ENCODE measurements around the gene PRPSAP1.
A peak's percentile ranks its signal among the peaks of the same experiment; 100 is the strongest.
"Not testable (repeated sequence)": the region's sequence is repeated elsewhere in the genome, so short reads cannot be mapped to it uniquely, and the experiment has no call there.

The PRPSAP1 gene

DNA sequence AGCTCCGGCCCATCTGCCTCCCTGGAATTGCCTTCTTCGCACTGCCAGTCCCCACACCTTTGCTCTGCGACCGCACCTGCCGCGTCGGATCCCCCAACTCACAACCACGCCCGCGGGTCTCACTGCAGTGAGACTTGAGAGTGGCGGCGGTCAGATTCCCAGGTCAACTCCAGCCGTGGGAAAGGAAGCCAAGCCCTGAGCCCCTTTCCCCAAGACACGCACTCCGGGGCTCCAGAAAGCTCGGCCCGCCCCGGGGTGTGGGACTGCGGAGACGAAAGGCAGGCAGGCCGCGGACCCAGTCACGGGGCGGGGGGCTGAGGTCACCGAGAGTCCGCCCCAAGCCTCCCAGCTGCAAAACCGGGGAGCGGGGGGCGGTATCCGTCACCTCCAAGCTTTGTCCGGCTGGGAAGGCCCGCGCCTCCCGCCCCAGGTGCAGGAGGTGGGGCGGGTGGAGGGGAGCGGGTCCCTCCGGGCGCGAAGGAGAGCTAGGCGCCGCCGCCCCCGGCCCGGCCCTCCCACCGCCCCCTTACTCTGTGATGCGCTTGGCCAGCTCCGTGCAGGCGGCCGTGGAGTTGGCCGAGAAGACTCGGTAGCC, 615 bp downstream of the PRPSAP1 start:
- Histone ChIP-seq H3K4me3 (ENCODE audit: low read length) (peak overlapping the region; percentile 83), H3K27me3 (ENCODE audit: insufficient read depth, low read length) (peaks cover 4% of the 10 kb centered on the region; the same call in 1 of the 2 replicates), H3K9ac (ENCODE audit: low read depth, low read length) (peak overlapping the region; percentile 84; the same call in 1 of the 2 replicates), H3K27ac (ENCODE audit: low read length) (peak overlapping the region; percentile 84), H3K4me1 (ENCODE audit: insufficient read depth, low read length) (peaks cover 4% of the 10 kb centered on the region; the same call in 1 of the 2 replicates), H3K9me3 (ENCODE audit: insufficient read depth, low read depth, low read length) (no peaks in the 10 kb centered on the region), H3K36me3 (ENCODE audit: insufficient read depth, low read depth, low read length) (no peaks in the 10 kb centered on the region)

DNA sequence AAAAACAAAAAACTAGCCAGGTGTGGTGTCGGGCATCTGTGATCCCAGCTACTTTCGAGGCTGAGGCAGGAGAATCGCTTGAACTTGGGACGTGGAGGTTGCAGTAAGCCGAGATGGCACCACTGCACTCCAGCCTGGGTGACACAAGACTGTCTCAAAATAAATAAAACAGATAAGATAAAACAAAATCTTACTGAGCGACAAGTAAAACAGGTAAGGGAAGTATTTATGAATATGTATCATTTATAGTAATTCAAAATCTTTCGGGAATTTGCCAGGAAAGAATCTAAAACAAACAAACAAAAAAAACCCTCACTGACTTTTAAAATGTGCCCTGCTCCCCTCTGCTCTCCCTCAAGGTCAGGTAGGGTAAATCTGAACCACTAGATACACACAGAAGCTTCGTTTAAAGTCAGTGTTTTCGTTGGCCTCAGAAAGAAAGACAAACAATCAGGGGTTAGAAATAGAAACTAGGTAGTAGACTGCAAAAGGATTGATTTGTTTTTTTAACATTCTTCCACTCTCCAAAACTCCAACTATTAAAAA, 2.1 kb downstream of the PRPSAP1 start:
- Histone ChIP-seq H3K4me1 (ENCODE audit: insufficient read depth, low read length) (peaks cover 4% of the 10 kb centered on the region; the same call in 1 of the 2 replicates), H3K4me3 (ENCODE audit: low read length) (no peak overlapping the region), H3K9me3 (ENCODE audit: insufficient read depth, low read depth, low read length) (no peaks in the 10 kb centered on the region), H3K9ac (ENCODE audit: low read depth, low read length) (no peak overlapping the region), H3K27me3 (ENCODE audit: insufficient read depth, low read length) (peaks cover 4% of the 10 kb centered on the region; the same call in 1 of the 2 replicates), H3K36me3 (ENCODE audit: insufficient read depth, low read depth, low read length) (peaks cover 11% of the 10 kb centered on the region; the same call in 1 of the 2 replicates), H3K27ac (ENCODE audit: low read length) (no peak overlapping the region)

DNA sequence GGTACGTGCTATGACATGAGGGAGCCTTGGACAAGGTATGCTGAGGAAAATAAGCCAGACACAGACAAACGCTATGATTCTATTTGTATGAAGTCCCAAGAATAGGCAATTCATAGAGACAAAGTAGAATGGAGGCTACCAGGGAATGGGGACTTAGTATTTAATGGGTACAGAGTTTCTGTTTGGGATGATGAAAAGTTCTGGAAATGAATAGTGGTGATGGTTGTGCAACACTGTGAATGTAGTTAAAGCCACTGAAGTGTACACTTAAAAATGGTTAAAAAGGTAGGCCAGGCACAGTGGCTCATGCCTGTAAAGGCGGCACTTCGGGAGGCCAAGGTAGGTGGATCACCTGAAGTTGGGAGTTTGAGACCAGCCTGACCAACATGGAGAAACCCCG, 3.3 kb downstream of the PRPSAP1 start:
- H3K27me3 ChIP-seq (ENCODE audit: insufficient read depth, low read length), result peaks cover 4% of the 10 kb centered on the region; the same call in 1 of the 2 replicates
- H3K9me3 ChIP-seq (ENCODE audit: insufficient read depth, low read depth, low read length), result no peaks in the 10 kb centered on the region
- H3K9ac ChIP-seq (ENCODE audit: low read depth, low read length), result no peak overlapping the region
- no peak overlapping the region for H3K27ac ChIP-seq (ENCODE audit: low read length)
- peaks cover 22% of the 10 kb centered on the region for H3K36me3 ChIP-seq (ENCODE audit: insufficient read depth, low read depth, low read length)
- no peak overlapping the region for H3K4me3 ChIP-seq (ENCODE audit: low read length)
- H3K4me1 ChIP-seq (ENCODE audit: insufficient read depth, low read length), result peaks cover 4% of the 10 kb centered on the region; the same call in 1 of the 2 replicates

DNA sequence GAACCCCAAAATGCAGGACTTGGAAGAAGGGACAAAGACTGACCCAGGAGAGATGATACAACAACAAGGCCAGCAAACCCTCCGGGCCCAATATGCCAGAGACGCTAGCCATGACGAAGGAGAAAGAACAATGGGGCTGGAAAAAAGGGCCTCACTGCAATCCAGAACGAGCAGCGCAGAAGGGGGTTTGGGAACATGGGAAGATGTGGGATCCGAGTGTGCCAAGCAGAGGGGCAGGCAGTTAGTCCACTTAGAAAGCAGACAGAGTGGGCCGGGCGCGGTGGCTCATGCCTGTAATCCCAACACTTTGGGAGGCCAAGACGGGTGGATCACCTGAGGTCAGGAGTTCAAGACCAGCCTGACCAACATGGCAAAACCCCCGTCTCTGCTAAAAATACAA, 6.8 kb downstream of the PRPSAP1 start:
- peaks cover 42% of the 10 kb centered on the region for H3K36me3 ChIP-seq (ENCODE audit: insufficient read depth, low read depth, low read length)
- H3K4me3 ChIP-seq (ENCODE audit: low read length); H3K27me3 ChIP-seq (ENCODE audit: insufficient read depth, low read length); H3K27ac ChIP-seq (ENCODE audit: low read length); H3K4me1 ChIP-seq (ENCODE audit: insufficient read depth, low read length); H3K9ac ChIP-seq (ENCODE audit: low read depth, low read length); H3K9me3 ChIP-seq (ENCODE audit: insufficient read depth, low read depth, low read length): not testable (repeated sequence)

DNA sequence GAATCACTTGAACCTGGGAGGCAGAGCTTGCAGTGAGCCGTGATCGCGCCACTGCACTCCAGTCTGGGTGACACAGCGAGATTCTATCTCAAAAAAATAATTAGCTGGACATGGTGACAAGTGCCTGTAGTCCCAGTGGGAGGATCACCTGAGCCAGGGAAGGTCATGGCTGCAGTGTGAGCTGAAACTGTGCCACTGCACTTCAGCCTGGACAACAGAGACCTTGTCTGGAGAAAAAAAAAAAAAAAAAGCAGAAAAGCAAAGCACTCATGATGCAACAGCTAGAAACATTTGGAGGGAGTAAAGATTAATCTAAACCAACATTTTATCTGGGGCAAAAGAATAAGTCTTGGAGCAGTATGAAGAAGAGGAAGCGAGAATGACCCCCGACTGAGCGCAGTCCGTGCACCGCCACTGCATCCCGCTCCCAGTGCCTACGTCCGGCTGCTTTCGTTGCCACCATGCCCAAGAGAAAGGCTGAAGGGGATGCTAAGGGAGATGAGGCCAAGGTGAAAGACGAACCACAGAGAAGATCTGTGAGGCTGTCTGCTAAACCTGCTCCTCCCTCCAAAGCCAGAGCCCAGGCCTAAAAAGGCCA, 8.2 kb downstream of the PRPSAP1 start:
- Histone ChIP-seq H3K9ac (ENCODE audit: low read depth, low read length) (no peak overlapping the region), H3K27me3 (ENCODE audit: insufficient read depth, low read length) (no peaks in the 10 kb centered on the region), H3K27ac (ENCODE audit: low read length) (no peak overlapping the region), H3K9me3 (ENCODE audit: insufficient read depth, low read depth, low read length) (no peaks in the 10 kb centered on the region), H3K4me1 (ENCODE audit: insufficient read depth, low read length) (no peaks in the 10 kb centered on the region), H3K36me3 (ENCODE audit: insufficient read depth, low read depth, low read length) (peaks cover 48% of the 10 kb centered on the region), H3K4me3 (ENCODE audit: low read length) (no peak overlapping the region)

DNA sequence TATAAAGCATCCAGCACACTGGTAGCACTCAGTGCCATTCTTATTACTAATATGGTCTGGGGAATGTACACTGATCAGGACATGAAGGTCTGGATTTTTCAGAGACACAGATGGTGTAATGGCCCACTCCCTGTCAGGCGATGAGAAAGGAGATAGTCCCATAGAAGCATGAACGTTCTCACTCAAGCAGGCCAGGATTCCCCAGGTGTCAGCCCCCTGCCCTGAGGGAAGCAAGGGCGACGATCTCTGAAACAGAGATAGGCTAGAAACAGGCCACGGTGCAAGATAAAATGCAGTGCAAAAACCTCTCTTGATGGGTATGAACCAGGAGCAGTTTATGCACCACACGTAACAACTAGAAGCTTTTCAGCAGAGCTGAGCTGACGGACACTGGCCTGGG, 10.6 kb downstream of the PRPSAP1 start:
- no peak overlapping the region for H3K27ac ChIP-seq (ENCODE audit: low read length)
- peaks cover 51% of the 10 kb centered on the region for H3K36me3 ChIP-seq (ENCODE audit: insufficient read depth, low read depth, low read length)
- no peak overlapping the region for H3K4me3 ChIP-seq (ENCODE audit: low read length)
- H3K27me3 ChIP-seq (ENCODE audit: insufficient read depth, low read length), result no peaks in the 10 kb centered on the region
- H3K4me1 ChIP-seq (ENCODE audit: insufficient read depth, low read length), result no peaks in the 10 kb centered on the region
- H3K9me3 ChIP-seq (ENCODE audit: insufficient read depth, low read depth, low read length), result no peaks in the 10 kb centered on the region
- no peak overlapping the region for H3K9ac ChIP-seq (ENCODE audit: low read depth, low read length)

DNA sequence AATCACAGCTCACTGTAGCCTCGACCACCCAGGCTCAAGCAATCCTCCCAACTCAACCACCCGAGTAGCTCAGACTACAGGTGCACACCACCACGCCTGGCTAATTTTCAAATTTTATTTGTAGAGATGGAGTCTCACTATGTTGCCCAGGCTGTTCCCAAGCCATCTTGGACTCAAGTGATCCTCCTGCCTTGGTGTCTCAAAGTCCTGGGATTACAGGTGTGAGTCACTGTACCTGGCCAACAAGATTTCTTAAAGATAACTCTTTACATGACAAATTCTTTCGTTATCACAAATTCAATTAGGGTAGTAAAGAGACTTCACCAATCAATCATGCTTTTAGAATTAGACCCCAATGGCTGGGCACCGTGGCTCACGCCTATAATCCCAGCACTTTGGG, 12.4 kb downstream of the PRPSAP1 start:
- Histone ChIP-seq H3K9ac (ENCODE audit: low read depth, low read length) (no peak overlapping the region), H3K36me3 (ENCODE audit: insufficient read depth, low read depth, low read length) (peaks cover 38% of the 10 kb centered on the region), H3K4me1 (ENCODE audit: insufficient read depth, low read length) (no peaks in the 10 kb centered on the region)

DNA sequence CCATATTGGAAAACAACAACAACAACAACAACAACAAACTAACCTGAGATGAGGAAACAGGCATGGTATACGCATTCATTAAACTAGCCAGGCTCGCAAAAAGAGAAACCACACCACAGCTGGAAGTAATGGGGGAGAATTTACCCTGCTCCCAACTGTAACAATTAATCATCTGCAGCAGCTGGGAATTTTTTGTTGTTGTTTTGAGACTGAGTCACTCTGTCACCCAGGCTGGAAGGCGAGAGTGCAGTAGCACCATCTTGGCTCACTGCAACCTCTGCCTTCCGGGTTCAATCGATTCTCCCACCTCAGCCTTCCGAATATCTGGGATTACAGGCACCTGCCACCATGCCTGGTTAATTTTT, 16.3 kb downstream of the PRPSAP1 start:
- Histone ChIP-seq H3K9me3 (ENCODE audit: insufficient read depth, low read depth, low read length) (no peaks in the 10 kb centered on the region), H3K27me3 (ENCODE audit: insufficient read depth, low read length) (no peaks in the 10 kb centered on the region), H3K27ac (ENCODE audit: low read length) (no peak overlapping the region), H3K4me1 (ENCODE audit: insufficient read depth, low read length) (no peaks in the 10 kb centered on the region), H3K9ac (ENCODE audit: low read depth, low read length) (no peak overlapping the region), H3K36me3 (ENCODE audit: insufficient read depth, low read depth, low read length) (peaks cover 13% of the 10 kb centered on the region; the same call in 1 of the 2 replicates), H3K4me3 (ENCODE audit: low read length) (no peak overlapping the region)

More for the DNA sequence above, 12.4 kb downstream of the PRPSAP1 start:
- H3K9me3 ChIP-seq (ENCODE audit: insufficient read depth, low read depth, low read length), result no peaks in the 10 kb centered on the region
- H3K27me3 ChIP-seq (ENCODE audit: insufficient read depth, low read length), result no peaks in the 10 kb centered on the region
- no peak overlapping the region for H3K4me3 ChIP-seq (ENCODE audit: low read length)
- H3K27ac ChIP-seq (ENCODE audit: low read length), result no peak overlapping the region

DNA sequence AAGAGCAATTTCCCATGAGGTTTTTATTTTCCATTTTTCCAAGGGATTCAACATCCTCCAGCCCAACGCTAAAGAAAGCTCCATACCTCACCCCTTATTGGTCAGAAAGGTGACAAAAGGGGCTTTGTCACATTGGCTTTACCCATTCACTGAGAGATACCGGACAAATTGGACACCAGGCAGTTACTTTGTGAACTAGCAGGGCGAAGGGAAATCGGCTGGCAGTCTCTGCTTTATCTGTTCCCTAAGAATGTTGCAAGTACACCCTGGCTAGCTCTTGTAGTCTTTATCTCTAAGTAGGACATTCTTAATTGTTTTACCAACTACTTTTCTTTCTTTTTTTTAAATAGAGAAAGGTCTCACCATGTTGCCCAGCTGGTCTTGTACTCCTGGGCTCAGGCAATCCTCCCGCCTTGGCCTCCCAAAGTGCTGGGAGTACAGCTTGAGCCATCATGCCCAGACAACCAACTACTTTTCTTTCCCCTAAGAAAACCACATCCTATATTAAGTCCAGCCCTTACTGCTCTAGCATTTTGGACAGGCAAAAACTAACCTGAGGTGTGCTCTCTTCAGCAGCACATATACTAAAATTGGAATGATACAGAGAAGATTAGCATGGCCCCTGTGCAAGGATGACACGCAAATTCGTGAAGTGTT, 16.8 kb downstream of the PRPSAP1 start:
- Histone ChIP-seq H3K9ac (ENCODE audit: low read depth, low read length) (no peak overlapping the region), H3K4me1 (ENCODE audit: insufficient read depth, low read length) (no peaks in the 10 kb centered on the region), H3K27me3 (ENCODE audit: insufficient read depth, low read length) (no peaks in the 10 kb centered on the region), H3K36me3 (ENCODE audit: insufficient read depth, low read depth, low read length) (peaks cover 11% of the 10 kb centered on the region; the same call in 1 of the 2 replicates), H3K9me3 (ENCODE audit: insufficient read depth, low read depth, low read length) (no peaks in the 10 kb centered on the region), H3K27ac (ENCODE audit: low read length) (no peak overlapping the region), H3K4me3 (ENCODE audit: low read length) (no peak overlapping the region)

DNA sequence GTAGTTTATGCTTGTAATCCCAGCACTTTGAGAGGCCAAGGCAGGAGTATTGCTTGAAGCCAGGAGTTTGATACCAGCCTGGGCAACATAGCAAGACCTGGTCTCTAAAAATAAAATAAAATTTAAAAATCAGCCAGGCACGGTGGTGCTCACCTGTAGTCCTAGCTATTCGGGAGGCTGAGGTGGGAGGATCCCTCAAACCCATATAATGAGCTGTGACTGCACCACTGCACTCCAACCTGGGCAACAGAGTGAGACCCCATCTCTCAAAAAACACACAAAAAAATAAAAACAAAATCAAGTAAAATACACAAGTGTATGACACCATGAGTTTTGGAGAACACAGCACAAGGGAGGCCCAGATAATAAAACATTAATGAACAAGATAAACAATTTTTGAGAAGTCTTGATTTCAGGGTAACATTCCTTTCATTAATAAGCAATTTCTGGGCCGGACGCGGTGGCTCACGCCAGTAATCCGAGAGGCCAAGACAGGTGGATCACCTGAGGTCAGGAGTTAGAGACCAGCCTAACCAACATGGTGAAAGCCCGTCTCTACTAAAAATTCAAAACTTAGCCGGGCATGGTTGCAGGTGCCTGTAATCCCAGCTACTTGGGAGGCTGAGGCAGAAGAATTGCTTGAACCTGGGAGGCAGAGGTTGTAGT, 17.9 kb downstream of the PRPSAP1 start:
- no peak overlapping the region for H3K27ac ChIP-seq (ENCODE audit: low read length)
- H3K4me3 ChIP-seq (ENCODE audit: low read length), result no peak overlapping the region
- H3K9ac ChIP-seq (ENCODE audit: low read depth, low read length), result no peak overlapping the region
- H3K4me1 ChIP-seq (ENCODE audit: insufficient read depth, low read length), result no peaks in the 10 kb centered on the region
- H3K27me3 ChIP-seq (ENCODE audit: insufficient read depth, low read length), result no peaks in the 10 kb centered on the region
- peaks cover 15% of the 10 kb centered on the region; the same call in 1 of the 2 replicates for H3K36me3 ChIP-seq (ENCODE audit: insufficient read depth, low read depth, low read length)
- no peaks in the 10 kb centered on the region for H3K9me3 ChIP-seq (ENCODE audit: insufficient read depth, low read depth, low read length)

DNA sequence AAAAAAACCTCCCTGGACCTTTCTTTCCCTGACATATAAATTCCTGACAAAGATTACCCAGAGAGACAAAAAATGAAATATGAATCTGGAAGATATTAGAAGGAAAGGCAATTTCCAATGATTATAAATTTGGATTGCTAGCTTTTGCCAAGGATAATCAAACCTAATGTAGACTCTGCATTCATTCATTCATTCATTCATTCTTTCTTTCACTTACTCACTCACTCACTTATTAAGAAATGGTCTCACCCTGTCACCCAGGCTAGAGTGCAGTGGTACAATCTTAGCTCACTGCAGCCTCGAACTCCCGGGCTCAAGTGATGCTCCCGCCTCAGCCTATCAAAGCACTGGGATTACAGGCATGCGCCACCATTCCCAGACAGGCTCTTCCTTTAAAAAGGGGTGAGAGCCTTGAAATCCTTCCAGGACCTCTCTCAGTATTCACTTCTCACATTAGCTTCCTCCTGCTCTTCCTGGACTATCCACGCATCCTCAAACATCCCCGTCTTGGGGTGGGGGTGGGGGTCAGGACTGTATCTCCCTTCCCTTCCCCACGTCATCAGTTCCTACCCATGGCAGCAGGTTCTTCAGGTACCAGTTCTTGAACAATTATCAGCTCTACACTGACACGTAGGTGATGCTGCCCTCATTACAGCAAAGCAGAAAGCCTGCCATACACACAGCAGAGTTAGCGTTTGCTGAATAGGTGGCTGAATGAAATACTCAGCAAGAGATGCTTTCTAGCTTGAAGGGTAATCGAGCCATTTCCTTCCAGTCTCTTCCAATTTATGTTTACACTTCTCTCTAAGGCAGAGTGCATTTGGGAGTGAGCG, 19.8 kb downstream of the PRPSAP1 start:
- H3K27me3 ChIP-seq (ENCODE audit: insufficient read depth, low read length), result no peaks in the 10 kb centered on the region
- no peak overlapping the region for H3K27ac ChIP-seq (ENCODE audit: low read length)
- H3K36me3 ChIP-seq (ENCODE audit: insufficient read depth, low read depth, low read length), result peaks cover 30% of the 10 kb centered on the region
- no peaks in the 10 kb centered on the region for H3K4me1 ChIP-seq (ENCODE audit: insufficient read depth, low read length)
- H3K4me3 ChIP-seq (ENCODE audit: low read length), result no peak overlapping the region
- H3K9me3 ChIP-seq (ENCODE audit: insufficient read depth, low read depth, low read length), result no peaks in the 10 kb centered on the region
- H3K9ac ChIP-seq (ENCODE audit: low read depth, low read length), result no peak overlapping the region
